GM12878 (cell line): ENCODE measurements around the gene FCHSD2. TPM values are rescaled to one million over a fixed set of nuclear protein-coding genes. Genes with fewer than 3 reads are reported as not detected.
"Not testable (repeated sequence)": the region's sequence is repeated elsewhere in the genome, so short reads cannot be mapped to it uniquely, and the experiment has no call there.

Experiments
- ATAC-seq: fragments of 200-7000 bp; cut with Tn5 transposase; 3 replicates; pipeline ENCODE4 v1.9.1; 2020; ENCODE audit warnings: mild to moderate bottlenecking, moderate library complexity
- BruUV-seq: library from RNA; stranded (reverse); fragments of 400-500 nt; replicated peaks from 2 replicates; lab custom pipeline; 2021; lab: Mats Ljungman, UMichigan
- CTCF ChIA-PET: fragments of 300-600 bp; sonication (Branson Sonifier 250); formaldehyde crosslinking; extraction: SDS; loops from one replicate; lab custom pipeline; 2021; ENCODE audit warnings: inconsistent platforms; lab: Yijun Ruan, JAX
- POLR2A ChIA-PET: fragments of 350-600 bp; formaldehyde crosslinking; extraction: SDS; loops from one replicate; lab custom pipeline; 2021; ENCODE audit warnings: inconsistent platforms; lab: Charles Lee
- RAD21 ChIA-PET: fragments of 300-600 bp; sonication (Branson Sonifier 250); formaldehyde crosslinking; loops from one replicate; lab custom pipeline; 2023; ENCODE audit warnings: antibody characterized with exemption; ENCODE audit not compliant: unreplicated experiment; lab: Charles Lee
- SMC1A ChIA-PET: fragments of 300-600 bp; sonication (Branson Sonifier 250); formaldehyde crosslinking; loops from one replicate; lab custom pipeline; 2023; ENCODE audit not compliant: unreplicated experiment, uncharacterized antibody; lab: Charles Lee
- DNase-seq: peaks from one replicate; pipeline ENCODE4 v3.0.0-alpha.2; 2011; ENCODE audit warnings: low read depth, low spot score
- FAIRE-seq: peaks from 3 replicates; lab custom pipeline; 2011; peaks lifted over from hg19 to GRCh38; lab: Jason Lieb, UNC
- H2AFZ ChIP-seq: 2 replicates; pipeline ENCODE4 v1.6.0; 2011; ENCODE audit warnings: low read depth, low read length, control low read depth; ENCODE audit not compliant: control insufficient read depth
- H3K27ac ChIP-seq: 2 replicates; pipeline ENCODE4 v1.5.1; 2011; ENCODE audit warnings: control low read depth; ENCODE audit not compliant: control insufficient read depth, insufficient read depth
- H3K27me3 ChIP-seq, 2 experiments: replicated peaks in 1 of 2; 2 replicates each; pipeline versions ENCODE4 v1.6.0 to v1.6.1; 2011; ENCODE audit warnings: low read length in 1 of 2; ENCODE audit not compliant: control insufficient read depth in 2 of 2, insufficient read depth in 2 of 2
- H3K36me3 ChIP-seq, 2 experiments: 2 replicates each; pipeline ENCODE4 v1.5.1; 2011; ENCODE audit warnings: low read length in 1 of 2; ENCODE audit not compliant: control insufficient read depth in 2 of 2, insufficient read depth in 2 of 2
- H3K4me1 ChIP-seq: 2 replicates; pipeline ENCODE4 v1.6.1; 2011; ENCODE audit warnings: mild to moderate bottlenecking, low read length, moderate library complexity, mixed read lengths; ENCODE audit not compliant: control insufficient read depth, insufficient read depth
- H3K4me2 ChIP-seq: 2 replicates; pipeline ENCODE4 v1.6.0; 2011; ENCODE audit warnings: control low read depth; ENCODE audit not compliant: control insufficient read depth, insufficient read depth
- H3K4me3 ChIP-seq: fragments of 200-600 bp; sonication (generic); 2 replicates; pipeline ENCODE4 v1.5.1; 2016
- H3K79me2 ChIP-seq: 2 replicates; pipeline ENCODE4 v1.6.0; 2011; ENCODE audit warnings: low read length; ENCODE audit not compliant: control insufficient read depth, insufficient read depth
- H3K9ac ChIP-seq: 2 replicates; pipeline ENCODE4 v1.8.0; 2011; ENCODE audit warnings: low read length, control low read depth, mixed read lengths; ENCODE audit not compliant: control insufficient read depth, insufficient read depth
- H3K9me3 ChIP-seq: replicated peaks from 3 replicates; pipeline ENCODE4 v1.5.1; 2011; ENCODE audit warnings: mild to moderate bottlenecking, low read length; ENCODE audit not compliant: control insufficient read depth, insufficient read depth
- H4K20me1 ChIP-seq: 2 replicates; pipeline ENCODE4 v1.6.0; 2011; ENCODE audit not compliant: control insufficient read depth, insufficient read depth
- CEBPB ChIP-seq, 2 experiments: fragments of 150-350 bp in 1 of 2; IDR thresholded peaks; 2 replicates each; pipeline ENCODE4 v1.6.1; 2012 to 2014; ENCODE audit warnings: low read depth in 2 of 2, low read length in 2 of 2, borderline replicate concordance in 1 of 2, inconsistent platforms in 1 of 2
- CREM ChIP-seq: IDR thresholded peaks from 2 replicates; pipeline ENCODE4 v1.6.1; 2014; ENCODE audit warnings: antibody characterized with exemption, low read depth
- FOXK2 ChIP-seq: fragments of 450-650 bp; IDR thresholded peaks from 2 replicates; pipeline ENCODE4 v1.6.1; 2017; ENCODE audit warnings: mild to moderate bottlenecking, moderate library complexity
- HCFC1 ChIP-seq: fragments of 150-350 bp; IDR thresholded peaks from 2 replicates; pipeline ENCODE4 v1.6.1; 2014; ENCODE audit warnings: low read length
- HDAC2 ChIP-seq: fragments of 200-600 bp; sonication (generic); IDR thresholded peaks from 2 replicates; pipeline ENCODE4 v1.6.1; 2017
- HDAC6 ChIP-seq: fragments of 200-600 bp; sonication (generic); IDR thresholded peaks from one replicate; pipeline ENCODE4 v1.8.0; 2017; ENCODE audit warnings: antibody characterized with exemption; ENCODE audit not compliant: unreplicated experiment
- NFXL1 ChIP-seq: fragments of 450-650 bp; IDR thresholded peaks from 2 replicates; pipeline ENCODE4 v1.6.1; 2017; ENCODE audit warnings: antibody characterized with exemption, mild to moderate bottlenecking, borderline replicate concordance
- PAX5 ChIP-seq: IDR thresholded peaks from 2 replicates; pipeline ENCODE4 v1.6.1; 2011; ENCODE audit warnings: low read depth, low read length, borderline replicate concordance
- PML ChIP-seq: IDR thresholded peaks from 2 replicates; pipeline ENCODE4 v1.6.1; 2012; ENCODE audit warnings: low read length, inconsistent platforms
- RAD51 ChIP-seq: fragments of 450-650 bp; IDR thresholded peaks from 2 replicates; pipeline ENCODE4 v1.6.1; 2016; ENCODE audit warnings: moderate library complexity, mild to moderate bottlenecking, inconsistent platforms
- RUNX3 ChIP-seq: IDR thresholded peaks from 2 replicates; pipeline ENCODE4 v1.6.1; 2012; ENCODE audit warnings: low read length, inconsistent platforms
- SMC3 ChIP-seq: IDR thresholded peaks from 2 replicates; pipeline ENCODE4 v1.6.1; 2011; ENCODE audit warnings: low read length, improper control_type of control experiment, borderline replicate concordance
- TCF7 ChIP-seq: IDR thresholded peaks from 2 replicates; pipeline ENCODE4 v1.6.1; 2014; ENCODE audit warnings: antibody characterized with exemption, borderline replicate concordance
- ZBED1 ChIP-seq: IDR thresholded peaks from 2 replicates; pipeline ENCODE4 v1.6.1; 2016; ENCODE audit warnings: borderline replicate concordance
- ZNF217 ChIP-seq: fragments of 450-650 bp; IDR thresholded peaks from 2 replicates; pipeline ENCODE4 v1.6.1; 2017; ENCODE audit warnings: antibody characterized with exemption, mild to moderate bottlenecking
- WGBS: methylation state at CpG from one replicate; pipeline ENCODE4 v1.1.6; 2016; ENCODE audit warnings: low lambda C conversion rate; ENCODE audit not compliant: insufficient replicate concordance, insufficient coverage; ENCODE audit errors: missing lambda C conversion rate; 5-methylcytosine and 5-hydroxymethylcytosine counted together
- in situ Hi-C: fragments of 300-500 bp; cut with MboI; formaldehyde crosslinking; loops from 9 replicates; pipeline ENCODE4 v1.14.3; 2018; ENCODE audit warnings: mixed read lengths
- intact Hi-C: fragments of 100-400 bp; cut with micrococcal nuclease; formaldehyde crosslinking; loops from one replicate; pipeline ENCODE4 v1.14.2; 2022; ENCODE audit not compliant: unreplicated experiment
- polyA plus RNA-seq, 11 experiments: library from polyadenylated mRNA; depleted of rRNA in 4 of 11; unstranded in 6 of 11; stranded (reverse) in 5 of 11; fragments of >200 nt; fragmentation: Nextera tagmentation in 4 of 11; fragmentation: Illumina TruSeq in 1 of 11; extraction: Ambion mirVana in 4 of 11; extraction: Trizol in 1 of 11; gene quantifications; 1 replicate in 1 of 11; 2 replicates in 10 of 11; pipeline versions ENCODE4 v1.2.1 to v1.2.3, GENCODE V29; 2011 to 2016; ENCODE audit warnings: inconsistent platforms in 2 of 11, missing spikeins in 2 of 11, low read depth in 1 of 11
- total RNA-seq, 4 experiments: library from RNA; depleted of rRNA in 3 of 4; stranded (reverse); fragments of >200 nt in 3 of 4; fragmentation: Illumina TruSeq in 1 of 4; extraction: Trizol in 1 of 4; gene quantifications; 2 replicates each; pipeline versions ENCODE4 v1.2.1 to v1.2.3, GENCODE V29; 2013 to 2021
- TF ChIP-seq, protein P1 (sequence below): IDR thresholded peaks from 2 replicates; pipeline ENCODE4 v1.6.1; 2011; ENCODE audit warnings: borderline replicate concordance, low read depth, mild to moderate bottlenecking, moderate library complexity, mixed read lengths, low read length; ENCODE audit not compliant: insufficient read depth; ENCODE audit errors: extremely low read length

FCHSD2 gene
- total and polyA plus RNA-seq, 10 of the 15 experiments (the other 5 are each of a cell fraction or from before 2014, with no cell fraction given) = 13.2 to 89.8 (median 47.8) TPM

DNA sequence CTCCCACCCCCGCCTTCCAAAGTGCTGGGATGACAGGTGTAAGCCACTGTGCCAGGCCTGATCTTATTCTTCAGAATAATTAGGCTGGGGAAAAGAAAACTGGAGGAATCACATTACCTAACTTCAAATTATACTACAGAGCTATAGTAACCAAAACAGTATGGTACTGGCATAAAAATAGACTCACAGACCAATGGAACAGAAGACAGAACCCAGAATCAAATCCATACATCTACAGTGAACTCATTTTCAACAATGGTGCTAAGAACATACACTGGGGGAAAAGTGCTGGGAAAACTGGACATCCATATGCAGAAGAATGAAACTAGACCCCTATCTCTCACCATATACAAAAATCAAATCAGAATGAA lies 165.6 kb downstream of the FCHSD2 start:
- H3K4me3 ChIP-seq, intact Hi-C loops, BruUV-seq, H3K27me3 ChIP-seq, H3K79me2 ChIP-seq, in situ Hi-C loops, H4K20me1 ChIP-seq, H3K4me2 ChIP-seq, H2AFZ ChIP-seq, H3K27ac ChIP-seq, RAD21 ChIA-PET, ATAC-seq, DNase-seq, H3K9ac ChIP-seq, FAIRE-seq: not testable (repeated sequence)
- H3K36me3 ChIP-seq = peaks cover 2 to 21% of the 10 kb centered on the region in 2 experiments
- peaks cover 19% of the 10 kb centered on the region; the same call in 1 of the 2 replicates for H3K4me1 ChIP-seq
- SMC1A ChIA-PET = interaction anchor here (1.0 kb wide), 2 partner anchors 24 to 205 kb away, joined by 3 read pairs; no protein-coding TSS in a partner anchor
- TF ChIP-seq ZNF217 = peak; percentile 68; the same call in 1 of the 2 replicates
- H3K9me3 ChIP-seq = peaks cover 23% of the 10 kb centered on the region
- WGBS = 100% methylated on average over 1 of the region's 1 CpG
- POLR2A ChIA-PET = interaction anchor here (0.6 kb wide), 2 partner anchors 37 to 246 kb away, joined by 3 read pairs; no protein-coding TSS in a partner anchor
- CTCF ChIA-PET = interaction anchor here (0.6 to 1.8 kb wide), 2 partner anchors 51 to 161 kb away, joined by 3 to 4 read pairs; no protein-coding TSS in a partner anchor

DNA sequence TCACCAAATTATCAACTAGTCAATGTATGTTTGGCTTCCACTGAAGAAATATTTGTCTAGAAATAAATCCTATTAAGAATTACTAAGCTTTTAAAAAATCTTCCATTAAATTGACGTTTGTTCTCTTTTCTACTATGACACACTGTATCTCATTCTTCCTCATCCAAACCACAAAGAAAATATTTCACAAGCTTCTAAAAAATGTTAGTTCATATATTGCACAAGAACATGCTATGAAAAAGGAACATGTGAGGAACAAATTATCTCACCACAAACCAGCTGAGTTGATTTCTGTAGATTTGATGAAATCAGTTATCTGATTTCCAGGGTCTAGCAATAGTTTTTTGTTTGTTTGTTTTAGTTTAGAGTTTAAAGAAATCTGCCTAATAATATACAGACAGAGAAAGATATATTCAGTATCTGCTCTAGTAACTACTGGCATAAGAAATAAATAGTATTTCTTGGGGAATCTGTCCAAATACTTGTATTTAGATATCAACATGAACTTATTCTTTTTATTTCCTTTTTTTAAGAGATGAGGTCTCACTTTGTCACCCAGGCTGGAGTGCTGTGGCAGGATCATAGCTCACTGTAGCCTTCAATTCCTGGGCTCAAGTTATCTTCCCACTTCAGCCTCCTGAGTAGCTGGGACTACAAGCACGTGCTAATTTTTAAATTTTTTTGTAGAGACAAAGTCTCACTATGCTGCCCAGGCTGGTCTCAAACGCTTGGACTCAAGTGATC lies 166.2 kb downstream of the FCHSD2 start:
- FAIRE-seq (peak; percentile 52), ATAC-seq (peak; percentile 72), DNase-seq (no peak)
- ChIA-PET RAD21 (interaction anchor here (1.1 kb wide), 1 partner anchor 28 kb away, joined by 4 read pairs; no protein-coding TSS in a partner anchor), POLR2A (interaction anchor here (0.6 kb wide), 1 partner anchor 245 kb away, joined by 3 read pairs; no protein-coding TSS in a partner anchor), SMC1A (interaction anchor here (0.8 to 1.1 kb wide), 6 partner anchors 25 to 206 kb away, joined by 3 read pairs; no protein-coding TSS in a partner anchor), CTCF (interaction anchor here (0.6 to 1.8 kb wide), 4 partner anchors 9 to 162 kb away, joined by 3 to 4 read pairs (median 3); no protein-coding TSS in a partner anchor)
- Histone ChIP-seq H3K27ac (peak overlapping the region; percentile 7), H3K9ac (no peak overlapping the region), H3K27me3 (no peaks in the 10 kb centered on the region), H4K20me1 (no peaks in the 10 kb centered on the region), H3K36me3 (peaks cover 2 to 21% of the 10 kb centered on the region in 2 experiments), H3K79me2 (peaks cover 11% of the 10 kb centered on the region), H3K4me3 (no peak overlapping the region), H3K4me1 (peaks cover 21% of the 10 kb centered on the region), H3K9me3 (peaks cover 23% of the 10 kb centered on the region), H2AFZ (no peak overlapping the region), H3K4me2 (no peak overlapping the region; the same call in 1 of the 2 replicates)
- WGBS = 9% methylated on average over 3 of the region's 3 CpGs
- in situ Hi-C loops = no loop called here
- no TSS peak for BruUV-seq
- intact Hi-C loops = no loop called here
- TF ChIP-seq HDAC2 = no peak
- TF ChIP-seq TCF7 = no peak
- no peak for TF ChIP-seq SMC3
- no peak for TF ChIP-seq RAD51
- TF ChIP-seq HCFC1 = no peak
- TF ChIP-seq CREM = peak; percentile 33; the same call in 1 of the 2 replicates
- no peak for TF ChIP-seq PML
- TF ChIP-seq NFXL1 = no peak
- TF ChIP-seq CEBPB (IDR thresholded peaks at IDR 0.05; ENCODE audit: borderline replicate concordance in 1 of 2, low read depth in 2 of 2, low read length in 2 of 2) = peak in 1 of 2 experiments; percentile 54; a peak in 1 of 4 replicates
- peak; percentile 89 for TF ChIP-seq RUNX3
- TF ChIP-seq ZBED1 = no peak
- TF ChIP-seq HDAC6 = no peak
- TF ChIP-seq, protein P1, sequence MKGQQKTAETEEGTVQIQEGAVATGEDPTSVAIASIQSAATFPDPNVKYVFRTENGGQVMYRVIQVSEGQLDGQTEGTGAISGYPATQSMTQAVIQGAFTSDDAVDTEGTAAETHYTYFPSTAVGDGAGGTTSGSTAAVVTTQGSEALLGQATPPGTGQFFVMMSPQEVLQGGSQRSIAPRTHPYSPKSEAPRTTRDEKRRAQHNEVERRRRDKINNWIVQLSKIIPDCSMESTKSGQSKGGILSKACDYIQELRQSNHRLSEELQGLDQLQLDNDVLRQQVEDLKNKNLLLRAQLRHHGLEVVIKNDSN = no peak
- no peak for TF ChIP-seq FOXK2
- TF ChIP-seq PAX5 = no peak
